Spleen (tissue), 7 donors: ENCODE measurements around the gene PTPRN2.
"Not testable (repeated sequence)": the region's sequence is repeated elsewhere in the genome, so short reads cannot be mapped to it uniquely, and the experiment has no call there.

Experiments used
- CTCF ChIP-seq, 11 experiments: fragments of 200-600 bp in 7 of 11; fragments of 450-650 bp in 4 of 11; sonication (generic) in 4 of 11; IDR thresholded peaks in 8 of 11; conservative IDR thresholded peaks in 3 of 11; 1 replicate in 7 of 11; 2 replicates in 4 of 11; pipeline versions ENCODE4 v1.4.0 to v1.8.0; 2016 to 2021; ENCODE audit warnings: antibody characterized with exemption in 11 of 11, inconsistent platforms in 4 of 11, mild to moderate bottlenecking in 1 of 11
- POLR2A ChIP-seq, 3 donors: fragments of 450-650 bp; IDR thresholded peaks; one replicate each; pipeline ENCODE4 v1.5.1; 2017; ENCODE audit warnings: antibody characterized with exemption in 3 of 3, mild to moderate bottlenecking in 1 of 3
- POLR2AphosphoS5 ChIP-seq, 3 donors: sonication (generic); formaldehyde crosslinking; IDR thresholded peaks; one replicate each; pipeline ENCODE4 v1.5.1; 2017; ENCODE audit warnings: antibody characterized with exemption in 3 of 3
- donor health status: DM: no; HTN: no; CAD: no; lungs with moderate emphysema.
- donor health status: DM: no; HTN: no; CAD: no.
- donor health status: DM: no; HTN: no; CAD: no.

DNA sequence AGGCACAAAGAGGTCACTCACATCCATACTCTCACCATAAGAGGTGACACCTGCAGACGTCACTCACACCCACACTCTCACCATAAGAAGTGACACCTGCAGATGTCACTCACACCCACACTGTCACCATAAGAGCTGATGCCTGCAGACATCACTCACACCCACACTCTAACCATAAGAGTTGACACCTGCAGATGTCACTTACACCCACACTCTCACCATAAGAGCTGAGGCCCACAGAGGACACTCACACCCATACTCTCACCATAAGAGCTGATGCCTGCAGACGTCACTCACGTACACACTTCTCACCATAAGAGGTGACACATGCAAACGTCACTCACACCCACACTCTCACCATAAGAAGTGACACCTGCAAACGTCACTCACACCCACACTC, 255.1 kb downstream of the PTPRN2 start:
- TF ChIP-seq CTCF (IDR thresholded peaks at IDR 0.05 in 8 of 11, conservative IDR thresholded peaks at IDR 0.05 in 3 of 11); POLR2AphosphoS5 (IDR thresholded peaks at IDR 0.05); POLR2A (IDR thresholded peaks at IDR 0.05): not testable (repeated sequence)
